DOHH2 (cell line): Measurements from ENCODE around the gene ERAL1.

ENCODE experiments used
- H3F3A ChIP-seq: fragments of 200-600 bp; sonication (generic), shearing (Covaris generic); 2 replicates; pipeline ENCODE4 v1.6.0; 2016; ENCODE audit warnings: antibody characterized with exemption, mild to moderate bottlenecking; ENCODE audit not compliant: control insufficient read depth, insufficient read depth
- H3K27ac ChIP-seq: fragments of 200-600 bp; sonication (generic); 2 replicates; pipeline ENCODE4 v1.5.1; 2014; ENCODE audit warnings: low read depth, mild to moderate bottlenecking, low read length, moderate library complexity
- H3K27me3 ChIP-seq: fragments of 200-600 bp; sonication (generic); 2 replicates; pipeline ENCODE4 v1.6.1; 2014; ENCODE audit warnings: mild to moderate bottlenecking, low read length, mixed read lengths; ENCODE audit not compliant: control insufficient read depth
- H3K36me3 ChIP-seq: fragments of 200-600 bp; sonication (generic); 2 replicates; pipeline ENCODE4 v1.6.1; 2014; ENCODE audit warnings: mild to moderate bottlenecking, low read length, moderate library complexity, mixed read lengths; ENCODE audit not compliant: control insufficient read depth
- H3K4me1 ChIP-seq: fragments of 200-600 bp; sonication (generic); 2 replicates; pipeline ENCODE4 v1.6.1; 2014; ENCODE audit warnings: mild to moderate bottlenecking, low read length, mixed read lengths; ENCODE audit not compliant: control insufficient read depth
- H3K4me2 ChIP-seq: fragments of 200-600 bp; sonication (generic); 2 replicates; pipeline ENCODE4 v1.6.0; 2014; ENCODE audit warnings: mild to moderate bottlenecking, low read length, moderate library complexity
- H3K4me3 ChIP-seq: fragments of 200-600 bp; sonication (generic); 2 replicates; pipeline ENCODE4 v1.5.1; 2014; ENCODE audit warnings: mild to moderate bottlenecking, low read length, mixed read lengths
- H3K79me2 ChIP-seq: fragments of 200-600 bp; sonication (generic); 2 replicates; pipeline ENCODE4 v1.6.1; 2014; ENCODE audit warnings: mild to moderate bottlenecking, low read length, mixed read lengths; ENCODE audit not compliant: control insufficient read depth
- H3K9me2 ChIP-seq: fragments of 200-600 bp; sonication (generic); replicated peaks from 2 replicates; pipeline ENCODE4 v1.6.1; 2014; ENCODE audit warnings: mild to moderate bottlenecking, low read length, mixed read lengths; ENCODE audit not compliant: control insufficient read depth
- H3K9me3 ChIP-seq: fragments of 200-600 bp; sonication (generic); 2 replicates; pipeline ENCODE4 v1.6.1; 2014; ENCODE audit warnings: antibody characterized with exemption, low read length, mixed read lengths; ENCODE audit not compliant: control insufficient read depth, insufficient read depth
- H4K20me1 ChIP-seq: fragments of 200-600 bp; sonication (generic); 2 replicates; pipeline ENCODE4 v1.6.0; 2014; ENCODE audit warnings: low read depth, mild to moderate bottlenecking, antibody characterized with exemption, low read length, moderate library complexity; ENCODE audit not compliant: control insufficient read depth, insufficient read depth
- CTCF ChIP-seq: fragments of 200-600 bp; sonication (generic); IDR thresholded peaks from one replicate; pipeline ENCODE4 v1.5.1; 2014; ENCODE audit warnings: antibody characterized with exemption, mild to moderate bottlenecking, low read depth, low read length; ENCODE audit not compliant: poor library complexity, severe bottlenecking
- EZH2phosphoT487 ChIP-seq: fragments of 200-600 bp; sonication (generic); IDR thresholded peaks from 2 replicates; pipeline ENCODE4 v1.6.1; 2017; ENCODE audit warnings: borderline replicate concordance, mild to moderate bottlenecking, antibody characterized with exemption, low read length, moderate library complexity, mixed read lengths

The ERAL1 gene

GRCh38 chr17:28897769-28898526 is 43.1 kb downstream of the ERAL1 start:
- Histone ChIP-seq H3F3A (peaks cover 19% of the 10 kb centered on the region), H3K4me3 (peak overlapping the region; percentile 89), H3K9me2 (no peaks in the 10 kb centered on the region), H4K20me1 (no peaks in the 10 kb centered on the region), H3K4me2 (peak overlapping the region; percentile 77), H3K27me3 (no peaks in the 10 kb centered on the region), H3K27ac (peak overlapping the region; percentile 58), H3K79me2 (peaks cover 50% of the 10 kb centered on the region), H3K4me1 (peaks cover 56% of the 10 kb centered on the region), H3K9me3 (no peaks in the 10 kb centered on the region), H3K36me3 (peaks cover 44% of the 10 kb centered on the region)
- no peak for TF ChIP-seq EZH2phosphoT487
- no peak for TF ChIP-seq CTCF

GRCh38 chr17:28898527-28898955 is 43.7 kb downstream of the ERAL1 start:
- Histone ChIP-seq H3K4me2 (no peak overlapping the region), H3K4me3 (no peak overlapping the region), H3K27me3 (no peaks in the 10 kb centered on the region), H3K9me2 (no peaks in the 10 kb centered on the region), H3K27ac (peak overlapping the region; percentile 58; the same call in 1 of the 2 replicates), H3K79me2 (peaks cover 47% of the 10 kb centered on the region), H3K36me3 (peaks cover 40% of the 10 kb centered on the region), H3K9me3 (no peaks in the 10 kb centered on the region), H4K20me1 (no peaks in the 10 kb centered on the region), H3F3A (peaks cover 19% of the 10 kb centered on the region), H3K4me1 (peaks cover 56% of the 10 kb centered on the region)
- TF ChIP-seq CTCF (no peak), EZH2phosphoT487 (no peak)

- H3K27me3 ChIP-seq = no peaks in the 10 kb centered on the region
- no peaks in the 10 kb centered on the region for H4K20me1 ChIP-seq
- peaks cover 48% of the 10 kb centered on the region for H3K4me1 ChIP-seq
- no peak overlapping the region for H3K4me3 ChIP-seq
- peaks cover 43% of the 10 kb centered on the region for H3K79me2 ChIP-seq
- no peaks in the 10 kb centered on the region for H3K9me2 ChIP-seq
- H3K9me3 ChIP-seq = no peaks in the 10 kb centered on the region
- peaks cover 35% of the 10 kb centered on the region for H3K36me3 ChIP-seq
- peaks cover 13% of the 10 kb centered on the region for H3F3A ChIP-seq
- no peak overlapping the region for H3K4me2 ChIP-seq
- TF ChIP-seq EZH2phosphoT487 = no peak
- no peak for TF ChIP-seq CTCF
- H3K27ac ChIP-seq = no peak overlapping the region
These were observed 44.5 kb downstream of the ERAL1 start for GRCh38 chr17:28899212-28899815.
